Thoracic aorta (tissue), 2 donors: ENCODE data around the gene ICOS. TPM values are rescaled to one million over a fixed set of nuclear protein-coding genes. Genes with fewer than 3 reads are reported as not detected.

Experiments used
- ATAC-seq: fragments of 150-250 bp; one replicate; pipeline ENCODE4 v1.8.0; 2017; ENCODE audit warnings: low read depth; ENCODE audit not compliant: insufficient number of reproducible peaks, low FRiP score
- DNase-seq: peaks from one replicate; pipeline ENCODE4 v3.0.0-alpha.2; 2020; ENCODE audit warnings: low spot score
- H3K27ac ChIP-seq, 2 donors: fragments of 200-600 bp; sonication (generic); 1 replicate in 1 of 2; 2 replicates in 1 of 2; pipeline ENCODE4 v1.5.1; 2016; ENCODE audit warnings: mild to moderate bottlenecking in 2 of 2, moderate library complexity in 2 of 2
- H3K27me3 ChIP-seq: fragments of 200-600 bp; sonication (generic); replicated peaks from 2 replicates; pipeline ENCODE4 v1.6.0; 2016; ENCODE audit warnings: mild to moderate bottlenecking; ENCODE audit not compliant: insufficient read depth
- H3K36me3 ChIP-seq: fragments of 200-600 bp; sonication (generic); one replicate; pipeline ENCODE4 v1.5.1; 2016
- H3K4me1 ChIP-seq, 2 donors: fragments of 200-600 bp; sonication (generic); 1 replicate in 1 of 2; 2 replicates in 1 of 2; pipeline versions ENCODE4 v1.5.1 to v1.6.0; 2016; ENCODE audit warnings: low read depth in 2 of 2, mild to moderate bottlenecking in 1 of 2; ENCODE audit not compliant: control insufficient read depth in 1 of 2
- H3K4me3 ChIP-seq: fragments of 200-600 bp; sonication (generic); 2 replicates; pipeline ENCODE4 v1.5.1; 2016; ENCODE audit warnings: mild to moderate bottlenecking
- H3K9me3 ChIP-seq: fragments of 200-600 bp; sonication (generic); 2 replicates; pipeline ENCODE4 v1.5.1; 2016
- total RNA-seq, 2 donors: library from RNA; depleted of rRNA; stranded (reverse); fragments of >200 nt; gene quantifications; one replicate each; pipeline versions ENCODE4 v1.1.0 to v1.2.3, GENCODE V29; 2016
- TF ChIP-seq, protein P1 (sequence below): fragments of 200-600 bp; sonication (generic); IDR thresholded peaks from one replicate; pipeline ENCODE4 v1.5.1; 2019; ENCODE audit warnings: antibody characterized with exemption

Gene ICOS
- 1 to 10 TPM in 1 of 2 donors, not detected in 1; 2.0 TPM for total RNA-seq

GRCh38 chr2:203936535-203936934 lies at the start of gene ICOS:
ICOS (plus strand) TSS chr2:203936763; CDS start chr2:203936815, 52 bp downstream.
- DNase-seq (no peak), ATAC-seq (no peak)
- Histone ChIP-seq H3K36me3 (no peaks in the 10 kb centered on the region), H3K27me3 (no peaks in the 10 kb centered on the region), H3K4me3 (no peak within 1 kb of the TSS), H3K27ac (no peak within 1 kb of the TSS), H3K9me3 (no peaks in the 10 kb centered on the region), H3K4me1 (peaks cover 4 to 20% of the 10 kb centered on the region in 2 donors)
- TF ChIP-seq, protein P1, sequence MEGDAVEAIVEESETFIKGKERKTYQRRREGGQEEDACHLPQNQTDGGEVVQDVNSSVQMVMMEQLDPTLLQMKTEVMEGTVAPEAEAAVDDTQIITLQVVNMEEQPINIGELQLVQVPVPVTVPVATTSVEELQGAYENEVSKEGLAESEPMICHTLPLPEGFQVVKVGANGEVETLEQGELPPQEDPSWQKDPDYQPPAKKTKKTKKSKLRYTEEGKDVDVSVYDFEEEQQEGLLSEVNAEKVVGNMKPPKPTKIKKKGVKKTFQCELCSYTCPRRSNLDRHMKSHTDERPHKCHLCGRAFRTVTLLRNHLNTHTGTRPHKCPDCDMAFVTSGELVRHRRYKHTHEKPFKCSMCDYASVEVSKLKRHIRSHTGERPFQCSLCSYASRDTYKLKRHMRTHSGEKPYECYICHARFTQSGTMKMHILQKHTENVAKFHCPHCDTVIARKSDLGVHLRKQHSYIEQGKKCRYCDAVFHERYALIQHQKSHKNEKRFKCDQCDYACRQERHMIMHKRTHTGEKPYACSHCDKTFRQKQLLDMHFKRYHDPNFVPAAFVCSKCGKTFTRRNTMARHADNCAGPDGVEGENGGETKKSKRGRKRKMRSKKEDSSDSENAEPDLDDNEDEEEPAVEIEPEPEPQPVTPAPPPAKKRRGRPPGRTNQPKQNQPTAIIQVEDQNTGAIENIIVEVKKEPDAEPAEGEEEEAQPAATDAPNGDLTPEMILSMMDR = no peak

- Histone ChIP-seq H3K4me1 (no peaks in the 10 kb centered on the region), H3K27me3 (no peaks in the 10 kb centered on the region), H3K9me3 (no peaks in the 10 kb centered on the region), H3K4me3 (no peak overlapping the region), H3K27ac (no peak overlapping the region), H3K36me3 (no peaks in the 10 kb centered on the region)
- DNase-seq = no peak
- TF ChIP-seq, protein P1 = no peak
- no peak for ATAC-seq
Measured at GRCh38 chr2:203887677-203888076, 48.9 kb upstream of the ICOS start.

DNA sequence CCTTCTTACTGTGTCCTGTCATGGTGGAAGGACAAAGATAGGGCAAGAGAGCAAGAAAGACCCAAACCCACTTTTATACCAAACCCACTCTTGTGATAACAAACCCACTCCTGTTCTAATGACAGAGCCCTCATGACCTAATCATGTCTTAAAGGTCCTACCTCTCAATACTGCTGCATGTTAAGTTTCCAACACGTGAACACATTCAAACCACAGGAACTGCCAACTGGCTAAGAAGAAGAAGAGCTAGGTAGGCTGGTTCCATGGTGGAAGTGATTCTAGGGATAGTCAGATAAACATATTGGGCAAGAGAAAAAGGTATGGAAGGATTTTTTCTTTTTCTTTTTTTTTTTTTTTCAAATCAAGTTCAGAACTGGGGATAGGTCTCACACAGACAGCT lies 47.0 kb upstream of the ICOS start:
- TF ChIP-seq, protein P1 = no peak
- H3K4me3 ChIP-seq = no peak overlapping the region
- no peak for DNase-seq
- H3K36me3 ChIP-seq = no peaks in the 10 kb centered on the region
- H3K4me1 ChIP-seq = no peaks in the 10 kb centered on the region
- H3K27ac ChIP-seq = no peak overlapping the region
- no peaks in the 10 kb centered on the region for H3K9me3 ChIP-seq
- ATAC-seq = no peak
- H3K27me3 ChIP-seq = no peaks in the 10 kb centered on the region

- H3K9me3 ChIP-seq = no peaks in the 10 kb centered on the region
- no peaks in the 10 kb centered on the region for H3K36me3 ChIP-seq
- TF ChIP-seq, protein P1 = no peak
- no peak overlapping the region for H3K4me3 ChIP-seq
- DNase-seq (no peak), ATAC-seq (no peak)
- H3K27me3 ChIP-seq = no peaks in the 10 kb centered on the region
- no peak overlapping the region for H3K27ac ChIP-seq
- no peaks in the 10 kb centered on the region for H3K4me1 ChIP-seq
Measured at GRCh38 chr2:203889944-203890343, 46.6 kb upstream of the ICOS start.

- TF ChIP-seq, protein P1 = no peak
- Histone ChIP-seq H3K4me1 (no peaks in the 10 kb centered on the region), H3K27me3 (no peaks in the 10 kb centered on the region), H3K36me3 (no peaks in the 10 kb centered on the region), H3K9me3 (no peaks in the 10 kb centered on the region), H3K27ac (no peak overlapping the region), H3K4me3 (no peak overlapping the region)
- ATAC-seq (no peak), DNase-seq (no peak)
Measured at GRCh38 chr2:203890733-203891132, 45.8 kb upstream of the ICOS start.
